PFSK-1 (cell line): Measurements from ENCODE around the gene CFAP206.

Source experiments
- FOXP2 ChIP-seq: optimal IDR thresholded peaks from 2 replicates; pipeline ENCODE3; 2011; ENCODE audit warnings: borderline replicate concordance, control low read depth, inconsistent platforms; ENCODE audit not compliant: insufficient read depth; ENCODE audit errors: extremely low read length, extremely low read depth
- POLR2AphosphoS5 ChIP-seq: IDR thresholded peaks from 2 replicates; pipeline ENCODE4 v1.6.1; 2012; ENCODE audit warnings: low read depth, mild to moderate bottlenecking, control low read depth, low read length, moderate library complexity
- SIN3A ChIP-seq: IDR thresholded peaks from 2 replicates; pipeline ENCODE4 v1.6.1; 2012; ENCODE audit warnings: mild to moderate bottlenecking, low read length, moderate library complexity, borderline replicate concordance; ENCODE audit not compliant: insufficient read depth
- TAF1 ChIP-seq: IDR thresholded peaks from 2 replicates; pipeline ENCODE4 v1.6.1; 2012; ENCODE audit warnings: low read length, control low read depth, borderline replicate concordance; ENCODE audit not compliant: insufficient read depth
- TF ChIP-seq, protein P1 (sequence below), 2 experiments: IDR thresholded peaks; 2 replicates each; pipeline versions ENCODE4 v1.6.1 to v1.8.0; 2011 to 2012; ENCODE audit warnings: low read depth in 2 of 2, low read length in 2 of 2, control low read depth in 1 of 2, inconsistent platforms in 1 of 2, mild to moderate bottlenecking in 1 of 2, moderate library complexity in 1 of 2; ENCODE audit not compliant: insufficient read depth in 1 of 2

The CFAP206 gene

DNA sequence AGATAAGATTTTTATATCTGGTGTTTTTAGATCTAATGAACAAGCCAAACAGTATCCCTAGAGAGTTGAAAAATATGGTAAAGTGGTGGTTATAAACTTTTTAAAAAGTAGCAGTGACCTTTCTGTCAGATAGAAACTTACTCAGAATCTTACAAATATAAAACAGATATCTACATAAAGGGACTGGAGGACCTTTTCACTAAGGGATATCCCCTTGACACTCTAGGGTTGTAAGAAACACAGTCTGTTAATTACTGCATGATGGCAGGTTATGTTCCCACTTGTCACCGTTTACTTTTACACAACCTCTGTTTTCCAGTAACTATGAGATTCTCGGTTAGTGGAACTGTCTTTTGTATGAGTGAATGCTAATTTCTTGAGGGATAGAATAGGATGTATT, 11.5 kb downstream of the CFAP206 start:
- no peak for TF ChIP-seq TAF1
- TF ChIP-seq POLR2AphosphoS5: no peak
- TF ChIP-seq SIN3A: no peak
- no peak for TF ChIP-seq FOXP2

DNA sequence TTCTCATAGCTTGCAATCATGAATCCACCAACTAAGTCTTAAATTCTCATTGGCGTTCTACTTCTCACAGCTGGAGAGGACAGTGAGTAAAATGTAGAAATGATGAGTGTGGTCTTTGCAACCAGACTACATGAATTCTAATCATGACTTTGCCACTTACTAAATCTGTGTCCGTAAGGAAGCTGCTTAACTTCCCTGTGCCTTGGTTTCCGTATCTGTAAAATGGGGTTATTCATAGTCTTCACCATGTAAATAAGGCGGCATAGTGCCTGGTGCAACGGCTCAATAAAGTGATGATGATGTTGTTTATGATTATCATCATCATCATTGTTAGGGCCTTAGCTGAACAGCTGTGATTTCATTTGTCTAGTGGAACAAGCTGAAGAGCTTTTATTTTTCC, 12.6 kb downstream of the CFAP206 start:
- TF ChIP-seq SIN3A (no peak), FOXP2 (no peak), TAF1 (no peak), POLR2AphosphoS5 (no peak)
- TF ChIP-seq, protein P1, sequence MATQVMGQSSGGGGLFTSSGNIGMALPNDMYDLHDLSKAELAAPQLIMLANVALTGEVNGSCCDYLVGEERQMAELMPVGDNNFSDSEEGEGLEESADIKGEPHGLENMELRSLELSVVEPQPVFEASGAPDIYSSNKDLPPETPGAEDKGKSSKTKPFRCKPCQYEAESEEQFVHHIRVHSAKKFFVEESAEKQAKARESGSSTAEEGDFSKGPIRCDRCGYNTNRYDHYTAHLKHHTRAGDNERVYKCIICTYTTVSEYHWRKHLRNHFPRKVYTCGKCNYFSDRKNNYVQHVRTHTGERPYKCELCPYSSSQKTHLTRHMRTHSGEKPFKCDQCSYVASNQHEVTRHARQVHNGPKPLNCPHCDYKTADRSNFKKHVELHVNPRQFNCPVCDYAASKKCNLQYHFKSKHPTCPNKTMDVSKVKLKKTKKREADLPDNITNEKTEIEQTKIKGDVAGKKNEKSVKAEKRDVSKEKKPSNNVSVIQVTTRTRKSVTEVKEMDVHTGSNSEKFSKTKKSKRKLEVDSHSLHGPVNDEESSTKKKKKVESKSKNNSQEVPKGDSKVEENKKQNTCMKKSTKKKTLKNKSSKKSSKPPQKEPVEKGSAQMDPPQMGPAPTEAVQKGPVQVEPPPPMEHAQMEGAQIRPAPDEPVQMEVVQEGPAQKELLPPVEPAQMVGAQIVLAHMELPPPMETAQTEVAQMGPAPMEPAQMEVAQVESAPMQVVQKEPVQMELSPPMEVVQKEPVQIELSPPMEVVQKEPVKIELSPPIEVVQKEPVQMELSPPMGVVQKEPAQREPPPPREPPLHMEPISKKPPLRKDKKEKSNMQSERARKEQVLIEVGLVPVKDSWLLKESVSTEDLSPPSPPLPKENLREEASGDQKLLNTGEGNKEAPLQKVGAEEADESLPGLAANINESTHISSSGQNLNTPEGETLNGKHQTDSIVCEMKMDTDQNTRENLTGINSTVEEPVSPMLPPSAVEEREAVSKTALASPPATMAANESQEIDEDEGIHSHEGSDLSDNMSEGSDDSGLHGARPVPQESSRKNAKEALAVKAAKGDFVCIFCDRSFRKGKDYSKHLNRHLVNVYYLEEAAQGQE (IDR thresholded peaks at IDR 0.05; ENCODE audit: insufficient read depth in 1 of 2, low read depth in 2 of 2, low read length in 2 of 2): no peak

DNA sequence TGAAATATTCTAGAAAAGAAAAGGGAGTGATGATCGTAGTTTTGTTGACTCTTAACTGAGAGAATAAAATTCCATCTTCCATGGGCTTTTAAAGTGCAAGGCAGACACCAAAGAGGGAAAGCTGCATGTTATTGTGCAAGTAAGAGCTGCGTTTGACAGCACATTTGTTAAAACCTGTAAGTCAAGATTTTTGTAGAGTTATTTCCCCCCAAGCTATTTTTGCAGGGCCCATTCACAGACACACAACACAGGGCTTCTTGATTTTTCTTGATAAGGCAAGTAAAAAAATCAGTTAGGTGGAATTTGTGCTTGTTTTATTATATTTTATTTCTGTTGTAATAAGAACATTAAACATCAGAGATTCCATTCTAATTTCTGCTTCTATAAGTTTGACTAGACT, 13.8 kb downstream of the CFAP206 start:
- TF ChIP-seq POLR2AphosphoS5 (no peak), SIN3A (no peak), FOXP2 (no peak), TAF1 (no peak)
- TF ChIP-seq, protein P1 (IDR thresholded peaks at IDR 0.05; ENCODE audit: insufficient read depth in 1 of 2, low read depth in 2 of 2, low read length in 2 of 2): no peak

DNA sequence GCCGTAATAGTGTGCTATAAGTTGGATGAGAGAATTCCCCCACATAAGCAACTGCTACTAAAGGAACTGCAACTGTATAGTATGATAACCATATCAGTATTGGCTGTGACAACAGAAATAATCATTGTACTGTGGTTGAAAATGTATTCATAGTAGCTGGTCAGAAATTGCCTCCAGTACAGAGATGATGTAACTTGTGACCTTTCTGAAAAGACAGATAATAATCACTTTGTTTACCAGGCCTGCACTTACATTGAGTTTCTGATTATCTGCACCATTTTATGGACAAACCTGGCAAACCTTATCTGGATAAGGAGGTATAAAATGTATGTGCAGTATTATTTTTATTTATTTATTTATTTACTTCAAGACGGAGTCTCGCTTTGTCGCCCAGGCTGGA, 19.0 kb downstream of the CFAP206 start:
- TF ChIP-seq, protein P1 (IDR thresholded peaks at IDR 0.05; ENCODE audit: insufficient read depth in 1 of 2, low read depth in 2 of 2, low read length in 2 of 2): no peak
- no peak for TF ChIP-seq FOXP2
- TF ChIP-seq POLR2AphosphoS5: no peak
- TF ChIP-seq TAF1: no peak
- TF ChIP-seq SIN3A: no peak

DNA sequence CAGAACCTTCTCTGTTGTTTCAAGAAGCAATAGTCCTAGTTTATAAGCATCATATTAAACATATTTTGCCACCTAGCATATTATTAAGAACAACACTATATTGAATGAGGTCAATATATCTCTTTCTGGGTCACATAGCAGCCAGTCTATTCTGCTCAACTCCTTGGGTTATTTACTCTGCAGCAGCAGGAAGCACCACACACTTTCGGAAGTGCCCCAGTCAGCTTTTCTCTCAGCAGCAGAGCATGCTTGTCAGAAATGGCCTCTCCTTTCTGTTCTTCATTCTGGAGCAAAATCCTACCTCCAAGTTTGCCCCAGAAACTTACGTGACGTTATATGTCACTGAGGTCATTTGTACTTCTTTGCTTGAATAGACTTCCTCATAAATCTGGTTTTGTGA, 22.7 kb downstream of the CFAP206 start:
- TF ChIP-seq TAF1 (no peak), SIN3A (no peak), POLR2AphosphoS5 (no peak), FOXP2 (no peak)
- TF ChIP-seq, protein P1 (IDR thresholded peaks at IDR 0.05; ENCODE audit: insufficient read depth in 1 of 2, low read depth in 2 of 2, low read length in 2 of 2): no peak
